ENCODE data around the gene GTPBP1.

The GTPBP1 gene

GRCh38 chr22:38709306-38709705, 3.6 kb downstream of the GTPBP1 start:
- no peak overlapping the region for H3K4me3 ChIP-seq (replicated peaks; ENCODE audit: low read depth, low read length)
- DNase-seq (ENCODE audit: extremely low read depth, low read depth): no peak
- TF ChIP-seq CTCF (IDR thresholded peaks at IDR 0.05; ENCODE audit: low read depth, low read length, missing control alignments): no peak

DNA sequence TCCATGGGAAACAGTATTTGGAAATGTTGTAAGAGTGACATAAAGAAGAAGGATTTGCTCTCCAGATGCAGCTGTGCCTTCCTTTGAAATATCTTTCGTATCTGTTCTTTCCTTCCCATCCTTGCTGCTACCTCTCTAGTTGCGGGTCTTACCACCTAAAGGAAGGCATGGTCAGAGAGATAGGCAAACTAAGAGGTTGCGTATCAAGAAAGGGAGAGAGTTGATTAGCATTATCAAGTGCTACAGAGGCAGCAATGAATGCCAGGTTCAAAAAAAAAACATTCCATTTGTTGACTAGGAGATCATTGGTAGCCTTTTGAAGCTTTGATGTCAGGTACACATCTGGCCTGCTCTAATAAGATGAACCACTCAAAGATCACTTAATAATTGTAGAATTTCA, 4.6 kb downstream of the GTPBP1 start:
- TF ChIP-seq CTCF (IDR thresholded peaks at IDR 0.05; ENCODE audit: low read depth, low read length, missing control alignments): no peak
- DNase-seq (ENCODE audit: extremely low read depth, low read depth): no peak
- no peak overlapping the region for H3K4me3 ChIP-seq (replicated peaks; ENCODE audit: low read depth, low read length)

GRCh38 chr22:38710866-38711265, 5.1 kb downstream of the GTPBP1 start:
- DNase-seq (ENCODE audit: extremely low read depth, low read depth): no peak
- TF ChIP-seq CTCF (IDR thresholded peaks at IDR 0.05; ENCODE audit: low read depth, low read length, missing control alignments): no peak
- no peak overlapping the region for H3K4me3 ChIP-seq (replicated peaks; ENCODE audit: low read depth, low read length)

DNA sequence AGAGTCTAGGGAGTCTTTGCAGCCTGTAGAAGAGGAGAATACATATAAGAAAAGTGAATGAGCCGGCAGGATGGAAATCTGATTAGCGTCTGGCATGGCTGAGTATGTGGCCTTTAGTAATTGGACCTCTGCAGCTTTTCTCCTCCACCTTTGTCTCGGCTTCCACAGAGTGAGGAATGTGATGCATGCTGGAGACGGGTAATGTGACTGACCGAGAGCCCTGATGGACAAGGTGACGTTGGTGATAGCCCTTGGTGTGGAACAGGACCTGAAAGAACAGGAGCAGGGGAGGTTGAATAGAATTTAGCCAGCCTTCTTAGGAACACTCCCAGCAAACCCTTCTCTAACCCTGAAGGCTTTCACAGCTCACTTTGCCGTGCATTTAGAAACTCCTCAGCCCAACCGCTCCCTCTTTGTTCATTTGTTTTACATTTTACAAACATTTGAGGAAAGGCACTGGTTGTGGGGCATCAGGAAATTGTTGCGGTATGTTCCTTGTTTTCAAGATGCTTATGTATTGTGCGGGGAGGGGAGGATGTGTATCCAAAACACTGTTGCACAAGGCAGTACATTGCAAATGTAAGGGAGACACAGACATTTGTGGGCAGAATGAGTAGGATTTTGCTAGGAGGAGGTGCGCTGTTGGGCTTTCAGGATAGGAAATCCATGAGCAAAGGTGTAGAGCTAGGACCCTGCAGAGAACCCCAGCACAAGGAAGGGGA, 6.9 kb downstream of the GTPBP1 start:
- DNase-seq (ENCODE audit: extremely low read depth, low read depth): no peak
- TF ChIP-seq CTCF (IDR thresholded peaks at IDR 0.05; ENCODE audit: low read depth, low read length, missing control alignments): no peak
- H3K4me3 ChIP-seq (replicated peaks; ENCODE audit: low read depth, low read length): no peak overlapping the region

GRCh38 chr22:38713921-38714320, 8.2 kb downstream of the GTPBP1 start:
- no peak overlapping the region for H3K4me3 ChIP-seq (replicated peaks; ENCODE audit: low read depth, low read length)
- no peak for TF ChIP-seq CTCF (IDR thresholded peaks at IDR 0.05; ENCODE audit: low read depth, low read length, missing control alignments)
- no peak for DNase-seq (ENCODE audit: extremely low read depth, low read depth)

GRCh38 chr22:38715176-38715764, 9.5 kb downstream of the GTPBP1 start:
- DNase-seq (ENCODE audit: extremely low read depth, low read depth): no peak
- H3K4me3 ChIP-seq (replicated peaks; ENCODE audit: low read depth, low read length): no peak overlapping the region
- no peak for TF ChIP-seq CTCF (IDR thresholded peaks at IDR 0.05; ENCODE audit: low read depth, low read length, missing control alignments)
